ENCODE results near the gene PTEN.
"Not testable (repeated sequence)": the region's sequence is repeated elsewhere in the genome, so short reads cannot be mapped to it uniquely, and the experiment has no call there.

The PTEN gene

GRCh38 chr10:87819289-87819585 lies 44.2 kb upstream of the PTEN start:
- no peak overlapping the region for H3K4me3 ChIP-seq (ENCODE audit: control insufficient read depth, low read depth, low read length)
- TF ChIP-seq CTCF (IDR thresholded peaks at IDR 0.05; ENCODE audit: control insufficient read depth, insufficient read depth, low read depth, low read length, missing control alignments) = no peak

GRCh38 chr10:87826653-87827052 lies 36.8 kb upstream of the PTEN start:
- H3K4me3 ChIP-seq (ENCODE audit: control insufficient read depth, low read depth, low read length) = no peak overlapping the region
- no peak for DNase-seq (ENCODE audit: low read depth)
- TF ChIP-seq CTCF (IDR thresholded peaks at IDR 0.05; ENCODE audit: control insufficient read depth, insufficient read depth, low read depth, low read length, missing control alignments) = no peak

More at GRCh38 chr10:87819289-87819585, 44.2 kb upstream of the PTEN start:
- DNase-seq (ENCODE audit: low read depth) = no peak

GRCh38 chr10:87827681-87828080 lies 35.7 kb upstream of the PTEN start:
- TF ChIP-seq CTCF (IDR thresholded peaks at IDR 0.05; ENCODE audit: control insufficient read depth, insufficient read depth, low read depth, low read length, missing control alignments) = no peak
- DNase-seq (ENCODE audit: low read depth) = no peak
- H3K4me3 ChIP-seq (ENCODE audit: control insufficient read depth, low read depth, low read length) = no peak overlapping the region

- not testable (repeated sequence) for H3K4me3 ChIP-seq (ENCODE audit: control insufficient read depth, low read depth, low read length); DNase-seq (ENCODE audit: low read depth)
Observed at GRCh38 chr10:87829051-87829450, 34.4 kb upstream of the PTEN start.

GRCh38 chr10:87829986-87830729 lies 33.3 kb upstream of the PTEN start:
- no peak for TF ChIP-seq CTCF (IDR thresholded peaks at IDR 0.05; ENCODE audit: control insufficient read depth, insufficient read depth, low read depth, low read length, missing control alignments)
- no peak overlapping the region for H3K4me3 ChIP-seq (ENCODE audit: control insufficient read depth, low read depth, low read length)
- DNase-seq (ENCODE audit: low read depth) = no peak

- no peak for TF ChIP-seq CTCF (IDR thresholded peaks at IDR 0.05; ENCODE audit: control insufficient read depth, insufficient read depth, low read depth, low read length, missing control alignments)
- no peak overlapping the region for H3K4me3 ChIP-seq (ENCODE audit: control insufficient read depth, low read depth, low read length)
- DNase-seq (ENCODE audit: low read depth) = no peak
Observed at GRCh38 chr10:87836098-87836497, 27.3 kb upstream of the PTEN start.

- no peak for DNase-seq (ENCODE audit: low read depth)
- no peak overlapping the region for H3K4me3 ChIP-seq (ENCODE audit: control insufficient read depth, low read depth, low read length)
- no peak for TF ChIP-seq CTCF (IDR thresholded peaks at IDR 0.05; ENCODE audit: control insufficient read depth, insufficient read depth, low read depth, low read length, missing control alignments)
Observed at GRCh38 chr10:87837445-87837844, 26.0 kb upstream of the PTEN start.
